Measurements from ENCODE around the gene CACNA1A. TPM values are rescaled to one million over a fixed set of nuclear protein-coding genes. Genes with fewer than 3 reads are reported as not detected.

The CACNA1A gene
- total and polyA plus RNA-seq, 2 of the 13 experiments (the other 11 are each of a cell fraction or from before 2014, with no cell fraction given): not detected

DNA sequence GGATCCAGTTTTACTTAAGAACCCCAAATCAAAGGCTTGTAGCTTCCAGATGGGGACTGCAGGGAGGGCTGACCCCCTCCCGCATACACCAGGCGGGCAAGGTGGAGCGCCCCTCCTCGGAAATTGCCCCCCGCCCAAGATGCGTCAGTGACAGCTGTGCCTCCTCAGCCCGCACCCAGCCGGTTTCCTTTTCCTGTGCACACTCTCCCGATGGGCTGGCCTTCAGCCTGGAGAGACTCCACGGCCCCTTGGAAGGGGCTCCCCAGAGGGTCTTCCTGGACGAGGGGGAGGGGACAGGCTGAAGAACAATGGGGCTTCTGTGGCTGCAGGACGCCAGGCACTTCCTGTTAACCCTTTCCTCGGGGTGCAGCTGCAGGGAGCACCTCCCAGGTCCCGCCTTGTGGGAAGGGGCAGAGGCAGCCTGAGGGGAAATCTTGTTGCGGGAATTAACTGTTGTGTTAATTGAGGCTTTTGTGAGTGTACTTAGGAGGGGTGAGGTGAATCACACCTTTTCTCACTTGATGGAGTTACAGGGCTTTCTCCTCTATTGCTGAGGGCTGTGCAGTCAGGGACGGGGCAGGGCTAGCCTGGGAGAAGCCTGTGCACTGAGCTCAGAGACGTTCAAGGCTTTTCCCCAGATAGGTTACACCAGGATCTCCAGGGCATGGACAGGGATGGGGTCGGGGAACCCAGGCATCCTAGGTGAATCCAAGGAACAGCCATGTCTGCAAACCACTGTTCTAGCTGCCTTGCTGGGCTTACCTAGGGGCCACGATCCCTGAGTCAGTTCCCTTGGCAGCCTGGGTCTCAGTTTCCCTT, 341.7 kb downstream of the CACNA1A start (continued):
- TF ChIP-seq RFXAP (CRISPR knock-in tag; IDR thresholded peaks at IDR 0.05; ENCODE audit: borderline replicate concordance) (peak; percentile 54; the same call in 1 of the 2 replicates), MIER2 (CRISPR knock-in tag; IDR thresholded peaks at IDR 0.05) (peak; percentile 57; the same call in 1 of the 2 replicates), HOXA5 (CRISPR knock-in tag; IDR thresholded peaks at IDR 0.05) (no peak), KAT8 (CRISPR knock-in tag; IDR thresholded peaks at IDR 0.05) (peak; percentile 89), BORCS8-MEF2B (CRISPR knock-in tag; IDR thresholded peaks at IDR 0.05) (0 out of 2 replicates have a peak, but pooled peaks have one; percentile 17), ZNF282 (IDR thresholded peaks at IDR 0.05; ENCODE audit: partially characterized antibody) (no peak), MAFK (conservative IDR thresholded peaks at IDR 0.05 in 1 of 2, IDR thresholded peaks at IDR 0.05 in 1 of 2; ENCODE audit: low read length in 2 of 2) (no peak), ZNF720 (CRISPR knock-in tag; IDR thresholded peaks at IDR 0.05) (no peak), ZNF546 (CRISPR knock-in tag; conservative IDR thresholded peaks at IDR 0.05) (0 out of 2 replicates have a peak, but pooled peaks have one; percentile 13), SMC3 (IDR thresholded peaks at IDR 0.05; ENCODE audit: low read length) (no peak), FOXJ3 (CRISPR knock-in tag; IDR thresholded peaks at IDR 0.05; ENCODE audit: borderline replicate concordance) (no peak), ZBTB20 (CRISPR knock-in tag; IDR thresholded peaks at IDR 0.05; ENCODE audit: borderline replicate concordance, low read depth) (no peak), ZSCAN21 (CRISPR knock-in tag; IDR thresholded peaks at IDR 0.05; ENCODE audit: borderline replicate concordance) (peak; percentile 50; the same call in 1 of the 2 replicates), SRSF1 (optimal IDR thresholded peaks at IDR 0.05; ENCODE audit: low read depth, low read length) (peak; percentile 53), NR2F6 (IDR thresholded peaks at IDR 0.05) (0 out of 2 replicates have a peak, but pooled peaks have one; percentile 35), NR2F6 (CRISPR knock-in tag; IDR thresholded peaks at IDR 0.05) (peak; percentile 65; the same call in 1 of the 2 replicates), SP5 (CRISPR knock-in tag; IDR thresholded peaks at IDR 0.05; ENCODE audit: borderline replicate concordance, low read depth) (peak; percentile 91), NFE2L1 (CRISPR knock-in tag; IDR thresholded peaks at IDR 0.05; ENCODE audit: borderline replicate concordance) (no peak), ZNF17 (CRISPR knock-in tag; IDR thresholded peaks at IDR 0.05) (no peak), ZNF749 (CRISPR knock-in tag; IDR thresholded peaks at IDR 0.05; ENCODE audit: borderline replicate concordance) (no peak; the same call in 1 of the 2 replicates)
- TF ChIP-seq, protein P1, sequence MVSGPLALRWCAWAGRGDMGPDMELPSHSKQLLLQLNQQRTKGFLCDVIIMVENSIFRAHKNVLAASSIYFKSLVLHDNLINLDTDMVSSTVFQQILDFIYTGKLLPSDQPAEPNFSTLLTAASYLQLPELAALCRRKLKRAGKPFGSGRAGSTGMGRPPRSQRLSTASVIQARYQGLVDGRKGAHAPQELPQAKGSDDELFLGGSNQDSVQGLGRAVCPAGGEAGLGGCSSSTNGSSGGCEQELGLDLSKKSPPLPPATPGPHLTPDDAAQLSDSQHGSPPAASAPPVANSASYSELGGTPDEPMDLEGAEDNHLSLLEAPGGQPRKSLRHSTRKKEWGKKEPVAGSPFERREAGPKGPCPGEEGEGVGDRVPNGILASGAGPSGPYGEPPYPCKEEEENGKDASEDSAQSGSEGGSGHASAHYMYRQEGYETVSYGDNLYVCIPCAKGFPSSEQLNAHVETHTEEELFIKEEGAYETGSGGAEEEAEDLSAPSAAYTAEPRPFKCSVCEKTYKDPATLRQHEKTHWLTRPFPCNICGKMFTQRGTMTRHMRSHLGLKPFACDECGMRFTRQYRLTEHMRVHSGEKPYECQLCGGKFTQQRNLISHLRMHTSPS (CRISPR knock-in tag; IDR thresholded peaks at IDR 0.05; ENCODE audit: low read depth): peak; percentile 77; the same call in 1 of the 2 replicates
- TF ChIP-seq, protein P2, sequence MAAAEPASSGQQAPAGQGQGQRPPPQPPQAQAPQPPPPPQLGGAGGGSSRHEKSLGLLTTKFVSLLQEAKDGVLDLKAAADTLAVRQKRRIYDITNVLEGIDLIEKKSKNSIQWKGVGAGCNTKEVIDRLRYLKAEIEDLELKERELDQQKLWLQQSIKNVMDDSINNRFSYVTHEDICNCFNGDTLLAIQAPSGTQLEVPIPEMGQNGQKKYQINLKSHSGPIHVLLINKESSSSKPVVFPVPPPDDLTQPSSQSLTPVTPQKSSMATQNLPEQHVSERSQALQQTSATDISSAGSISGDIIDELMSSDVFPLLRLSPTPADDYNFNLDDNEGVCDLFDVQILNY (CRISPR knock-in tag; conservative IDR thresholded peaks at IDR 0.05): no peak
- TF ChIP-seq, protein P3, sequence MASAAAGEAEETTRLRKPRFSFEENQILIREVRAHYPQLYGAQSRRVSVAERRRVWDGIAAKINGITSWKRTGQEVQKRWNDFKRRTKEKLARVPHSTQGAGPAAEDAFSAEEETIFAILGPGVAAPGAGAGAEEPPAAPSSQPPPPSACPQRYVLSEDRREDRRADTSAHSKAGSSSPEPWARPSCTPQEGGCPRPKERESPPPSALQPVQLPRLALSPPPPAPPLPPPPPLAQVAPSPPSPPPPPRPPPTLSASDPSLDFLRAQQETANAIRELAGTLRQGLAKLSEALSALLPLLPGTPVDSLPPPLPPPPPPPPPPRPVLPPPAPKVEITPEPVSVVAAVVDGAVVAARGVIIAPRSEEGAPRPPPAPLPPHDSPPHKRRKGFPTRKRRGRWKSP (CRISPR knock-in tag; IDR thresholded peaks at IDR 0.05): no peak
- TF ChIP-seq, protein P4, sequence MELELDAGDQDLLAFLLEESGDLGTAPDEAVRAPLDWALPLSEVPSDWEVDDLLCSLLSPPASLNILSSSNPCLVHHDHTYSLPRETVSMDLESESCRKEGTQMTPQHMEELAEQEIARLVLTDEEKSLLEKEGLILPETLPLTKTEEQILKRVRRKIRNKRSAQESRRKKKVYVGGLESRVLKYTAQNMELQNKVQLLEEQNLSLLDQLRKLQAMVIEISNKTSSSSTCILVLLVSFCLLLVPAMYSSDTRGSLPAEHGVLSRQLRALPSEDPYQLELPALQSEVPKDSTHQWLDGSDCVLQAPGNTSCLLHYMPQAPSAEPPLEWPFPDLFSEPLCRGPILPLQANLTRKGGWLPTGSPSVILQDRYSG (CRISPR knock-in tag; IDR thresholded peaks at IDR 0.05): no peak
- TF ChIP-seq, protein P5, sequence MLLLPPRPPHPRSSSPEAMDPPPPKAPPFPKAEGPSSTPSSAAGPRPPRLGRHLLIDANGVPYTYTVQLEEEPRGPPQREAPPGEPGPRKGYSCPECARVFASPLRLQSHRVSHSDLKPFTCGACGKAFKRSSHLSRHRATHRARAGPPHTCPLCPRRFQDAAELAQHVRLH (CRISPR knock-in tag; IDR thresholded peaks at IDR 0.05; ENCODE audit: borderline replicate concordance, low read depth): peak; percentile 83; the same call in 1 of the 2 replicates

Data from HepG2 (cell line).